ENCODE data around the gene RALGAPA1. TPM values are rescaled to one million over a fixed set of nuclear protein-coding genes. Genes with fewer than 3 reads are reported as not detected.
"Not testable (repeated sequence)": the region's sequence is repeated elsewhere in the genome, so short reads cannot be mapped to it uniquely, and the experiment has no call there.

RALGAPA1 gene
- total RNA-seq, 1 donor from 2014 or later = 57.4 TPM

DNA sequence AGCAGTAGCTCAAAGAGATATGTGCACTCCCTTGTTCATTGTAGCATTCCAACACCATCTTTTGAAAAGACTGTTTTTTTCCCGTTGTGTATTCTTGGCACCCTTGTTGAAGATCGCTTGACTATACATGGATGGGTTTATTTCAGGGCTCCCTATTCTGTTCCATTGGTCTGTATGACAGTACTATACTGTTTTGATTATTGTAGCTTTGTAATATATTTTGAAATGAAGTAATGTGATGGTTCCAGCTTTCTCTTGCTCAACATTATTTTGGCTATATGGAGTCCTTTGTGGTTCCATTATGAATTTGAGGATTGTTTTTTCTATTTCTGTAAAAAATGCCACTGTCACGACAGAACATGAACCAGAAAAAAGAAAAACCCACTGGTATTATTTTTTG lies 42.7 kb upstream of the RALGAPA1 start:
- ChIA-PET CTCF (no interaction called here), POLR2A (no interaction called here)
- H3K36me3 Mint-ChIP-seq (ENCODE audit: low read depth) = peaks cover 43% of the 10 kb centered on the region
- H3K27me3 Mint-ChIP-seq = no peaks in the 10 kb centered on the region
- no peak overlapping the region for H3K4me3 Mint-ChIP-seq
- ATAC-seq (ENCODE audit: low read depth) (no peak), DNase-seq (no peak)
- peaks cover 4% of the 10 kb centered on the region for H3K9me3 Mint-ChIP-seq
- H3K27ac Mint-ChIP-seq = no peak overlapping the region
- peaks cover 15% of the 10 kb centered on the region for H3K4me1 Mint-ChIP-seq
- TF ChIP-seq, protein P1, sequence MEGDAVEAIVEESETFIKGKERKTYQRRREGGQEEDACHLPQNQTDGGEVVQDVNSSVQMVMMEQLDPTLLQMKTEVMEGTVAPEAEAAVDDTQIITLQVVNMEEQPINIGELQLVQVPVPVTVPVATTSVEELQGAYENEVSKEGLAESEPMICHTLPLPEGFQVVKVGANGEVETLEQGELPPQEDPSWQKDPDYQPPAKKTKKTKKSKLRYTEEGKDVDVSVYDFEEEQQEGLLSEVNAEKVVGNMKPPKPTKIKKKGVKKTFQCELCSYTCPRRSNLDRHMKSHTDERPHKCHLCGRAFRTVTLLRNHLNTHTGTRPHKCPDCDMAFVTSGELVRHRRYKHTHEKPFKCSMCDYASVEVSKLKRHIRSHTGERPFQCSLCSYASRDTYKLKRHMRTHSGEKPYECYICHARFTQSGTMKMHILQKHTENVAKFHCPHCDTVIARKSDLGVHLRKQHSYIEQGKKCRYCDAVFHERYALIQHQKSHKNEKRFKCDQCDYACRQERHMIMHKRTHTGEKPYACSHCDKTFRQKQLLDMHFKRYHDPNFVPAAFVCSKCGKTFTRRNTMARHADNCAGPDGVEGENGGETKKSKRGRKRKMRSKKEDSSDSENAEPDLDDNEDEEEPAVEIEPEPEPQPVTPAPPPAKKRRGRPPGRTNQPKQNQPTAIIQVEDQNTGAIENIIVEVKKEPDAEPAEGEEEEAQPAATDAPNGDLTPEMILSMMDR (IDR thresholded peaks at IDR 0.05) = no peak
- intact Hi-C loops (cut with micrococcal nuclease) = no loop called here

DNA sequence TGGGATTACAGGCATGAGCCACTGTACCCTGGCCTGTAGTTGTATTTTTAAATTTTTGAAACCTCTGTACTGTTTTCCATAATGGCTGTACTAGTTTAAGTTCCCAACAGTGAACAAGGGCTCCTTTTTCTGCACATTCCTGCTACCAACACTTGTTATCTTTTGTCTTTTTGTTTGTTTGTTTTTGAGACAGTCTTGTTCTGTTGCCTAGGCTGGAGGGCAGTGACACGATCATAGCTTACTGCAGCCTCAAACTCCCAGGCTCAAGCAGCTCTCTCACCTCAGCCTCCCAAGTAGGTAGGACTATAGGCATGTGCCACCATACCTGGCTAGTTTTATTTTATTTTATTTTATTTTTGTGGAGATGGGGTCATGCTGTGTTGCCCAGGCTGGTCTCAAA lies 40.0 kb upstream of the RALGAPA1 start:
- no peak overlapping the region for H3K27ac Mint-ChIP-seq
- DNase-seq (no peak), ATAC-seq (ENCODE audit: low read depth) (no peak)
- peaks cover 65% of the 10 kb centered on the region for H3K36me3 Mint-ChIP-seq (ENCODE audit: low read depth)
- no peak overlapping the region for H3K4me3 Mint-ChIP-seq
- H3K9me3 Mint-ChIP-seq = peaks cover 4% of the 10 kb centered on the region
- TF ChIP-seq, protein P1 (IDR thresholded peaks at IDR 0.05) = no peak
- POLR2A ChIA-PET = no interaction called here
- H3K4me1 Mint-ChIP-seq = peaks cover 3% of the 10 kb centered on the region
- CTCF ChIA-PET = interaction anchor here (0.7 kb wide), 1 partner anchor 27 kb away, joined by 3 read pairs; no protein-coding TSS in a partner anchor
- no peaks in the 10 kb centered on the region for H3K27me3 Mint-ChIP-seq
- intact Hi-C loops (cut with micrococcal nuclease) = no loop called here

DNA sequence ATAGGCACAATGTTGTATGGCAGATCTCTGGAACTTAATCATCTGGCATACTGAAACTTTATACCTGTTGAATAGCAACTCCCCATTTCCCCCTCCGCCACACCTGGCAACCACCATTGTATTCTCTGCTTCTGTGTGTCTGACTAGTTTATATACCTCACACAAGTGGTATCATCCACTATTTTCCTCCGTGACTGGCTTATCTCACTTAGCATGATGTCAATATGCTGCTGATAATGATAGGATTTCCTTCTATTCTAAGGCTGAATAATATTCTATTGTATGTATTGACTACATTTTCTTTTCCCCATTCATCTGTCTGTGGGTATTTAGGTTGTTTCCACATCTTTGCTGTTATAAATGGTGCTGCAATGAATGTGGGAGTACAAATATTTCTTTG lies 38.5 kb upstream of the RALGAPA1 start:
- ChIA-PET POLR2A (no interaction called here), CTCF (no interaction called here)
- H3K4me1 Mint-ChIP-seq = peaks cover 3% of the 10 kb centered on the region
- DNase-seq (no peak), ATAC-seq (ENCODE audit: low read depth) (no peak)
- peaks cover 11% of the 10 kb centered on the region for H3K9me3 Mint-ChIP-seq
- TF ChIP-seq, protein P1 (IDR thresholded peaks at IDR 0.05) = no peak
- no peak overlapping the region for H3K27ac Mint-ChIP-seq
- no peaks in the 10 kb centered on the region for H3K27me3 Mint-ChIP-seq
- H3K36me3 Mint-ChIP-seq (ENCODE audit: low read depth) = peaks cover 79% of the 10 kb centered on the region
- H3K4me3 Mint-ChIP-seq = no peak overlapping the region
- intact Hi-C loops (cut with micrococcal nuclease) = no loop called here

DNA sequence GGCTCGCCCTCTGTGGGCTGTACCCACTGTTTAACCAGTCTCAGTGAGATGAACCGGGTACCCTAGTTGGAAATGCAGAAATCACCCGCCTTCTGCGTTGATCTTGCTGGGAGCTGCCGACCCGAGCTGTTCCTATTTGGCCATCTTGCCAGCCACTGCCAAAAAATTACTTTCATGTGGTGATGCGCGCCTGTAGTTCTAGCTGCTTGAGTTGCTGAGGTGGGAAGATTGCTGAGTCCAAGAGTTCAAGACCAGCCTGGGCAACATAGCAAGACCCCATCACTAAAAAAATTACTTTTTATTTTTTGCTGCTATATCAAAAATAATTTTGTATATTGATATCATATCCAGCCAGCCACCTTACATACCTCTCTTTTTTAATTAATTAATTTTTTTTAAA lies 35.4 kb upstream of the RALGAPA1 start:
- TF ChIP-seq, protein P1 (IDR thresholded peaks at IDR 0.05) = no peak
- H3K9me3 Mint-ChIP-seq = peaks cover 23% of the 10 kb centered on the region
- peaks cover 3% of the 10 kb centered on the region for H3K4me1 Mint-ChIP-seq
- no peaks in the 10 kb centered on the region for H3K27me3 Mint-ChIP-seq
- H3K27ac Mint-ChIP-seq = no peak overlapping the region
- H3K4me3 Mint-ChIP-seq = no peak overlapping the region
- H3K36me3 Mint-ChIP-seq (ENCODE audit: low read depth) = peaks cover 81% of the 10 kb centered on the region
- intact Hi-C loops (cut with micrococcal nuclease) = no loop called here
- ChIA-PET POLR2A (no interaction called here), CTCF (no interaction called here)
- no peak for DNase-seq
- ATAC-seq (ENCODE audit: low read depth) = no peak

DNA sequence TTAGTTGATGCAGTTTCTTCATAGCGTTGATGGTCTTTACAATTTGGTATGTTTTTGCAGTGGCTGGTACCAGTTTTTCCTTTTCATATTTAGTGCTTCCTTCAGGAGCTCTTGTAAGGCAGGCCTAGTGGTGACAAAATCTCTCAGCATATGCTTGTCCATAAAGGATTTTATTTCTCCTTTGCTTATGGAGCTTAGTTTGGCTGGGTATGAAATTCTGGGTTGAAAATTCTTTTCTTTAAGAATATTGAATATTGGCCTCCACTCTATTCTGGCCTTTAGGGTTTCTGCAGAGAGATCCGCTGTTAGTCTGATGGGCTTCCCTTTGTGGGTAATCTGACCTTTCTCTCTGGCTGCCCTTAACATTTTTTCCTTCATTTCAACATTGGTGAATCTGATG lies 33.1 kb upstream of the RALGAPA1 start:
- CTCF ChIA-PET; H3K27ac Mint-ChIP-seq; DNase-seq; H3K4me3 Mint-ChIP-seq; H3K4me1 Mint-ChIP-seq; POLR2A ChIA-PET; intact Hi-C loops (cut with micrococcal nuclease); H3K27me3 Mint-ChIP-seq; ATAC-seq (ENCODE audit: low read depth): not testable (repeated sequence)
- peaks cover 87% of the 10 kb centered on the region for H3K36me3 Mint-ChIP-seq (ENCODE audit: low read depth)
- peaks cover 23% of the 10 kb centered on the region for H3K9me3 Mint-ChIP-seq

DNA sequence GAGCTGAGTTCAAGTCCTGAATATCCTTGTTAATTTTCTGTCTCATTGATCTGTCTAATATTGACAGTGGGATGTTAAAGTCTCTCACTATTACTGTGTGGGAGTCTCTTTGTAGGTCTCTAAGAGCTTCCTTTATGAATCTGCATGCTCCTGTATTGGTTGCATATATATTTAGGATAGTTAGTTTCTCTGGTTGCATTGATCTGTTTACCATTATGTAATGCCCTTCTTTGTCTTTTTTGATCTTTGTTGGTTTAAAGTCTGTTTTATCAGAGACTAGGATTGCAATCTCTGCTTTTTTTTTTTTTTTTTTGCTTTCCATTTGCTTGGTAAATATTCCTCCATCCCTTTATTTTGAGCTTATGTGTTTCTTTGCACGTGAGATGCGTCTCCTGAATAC lies 32.6 kb upstream of the RALGAPA1 start:
- DNase-seq; H3K4me3 Mint-ChIP-seq; H3K27ac Mint-ChIP-seq; H3K27me3 Mint-ChIP-seq; H3K4me1 Mint-ChIP-seq; POLR2A ChIA-PET; intact Hi-C loops (cut with micrococcal nuclease); ATAC-seq (ENCODE audit: low read depth): not testable (repeated sequence)
- Mint-ChIP-seq H3K9me3 (peaks cover 23% of the 10 kb centered on the region), H3K36me3 (ENCODE audit: low read depth) (peaks cover 87% of the 10 kb centered on the region)
- CTCF ChIA-PET = interaction anchor here (1.4 kb wide), 1 partner anchor 25 kb away, joined by 4 read pairs; no protein-coding TSS in a partner anchor
